Stimulated activated CD8-positive, alpha-beta memory T cell treated with anti-CD3 and anti-CD28 coated beads, Interleukin-15, amount 100 ng/mL, for 1 hour (primary cell): ENCODE results near the gene COA8.

Experiments
- DNase-seq: peaks from one replicate; pipeline ENCODE4 v3.0.0-alpha.2; 2020; ENCODE audit warnings: low read depth

The COA8 gene

GRCh38 chr14:103536693-103537092, 26.1 kb upstream of the COA8 start:
- DNase-seq: no peak

- no peak for DNase-seq
These were observed 25.4 kb upstream of the COA8 start for GRCh38 chr14:103537175-103537990.

GRCh38 chr14:103538291-103539055, 24.3 kb upstream of the COA8 start:
- DNase-seq: no peak

GRCh38 chr14:103539056-103539825, 23.5 kb upstream of the COA8 start:
- no peak for DNase-seq

- DNase-seq: no peak
These were observed 21.7 kb upstream of the COA8 start for GRCh38 chr14:103540821-103541708.

GRCh38 chr14:103541709-103542604, 20.8 kb upstream of the COA8 start:
- DNase-seq: no peak

- no peak for DNase-seq
These were observed 20.1 kb upstream of the COA8 start for GRCh38 chr14:103542605-103543088.

GRCh38 chr14:103543140-103543539, 19.6 kb upstream of the COA8 start:
- no peak for DNase-seq

- DNase-seq: no peak
These were observed 18.9 kb upstream of the COA8 start for GRCh38 chr14:103543721-103544387.

- DNase-seq: no peak
These were observed 18.2 kb upstream of the COA8 start for GRCh38 chr14:103544388-103545218.

- DNase-seq: no peak
These were observed 17.4 kb upstream of the COA8 start for GRCh38 chr14:103545219-103545914.

GRCh38 chr14:103545915-103546651, 16.7 kb upstream of the COA8 start:
- no peak for DNase-seq

- peak; percentile 59 for DNase-seq
These were observed 15.9 kb upstream of the COA8 start for GRCh38 chr14:103546652-103547454.

GRCh38 chr14:103547455-103547940, 15.3 kb upstream of the COA8 start:
- DNase-seq: no peak

GRCh38 chr14:103547941-103548462, 14.8 kb upstream of the COA8 start:
- no peak for DNase-seq
